CD14-positive monocyte (primary cell): ENCODE results near the gene ZNF668. TPM values are rescaled to one million over a fixed set of nuclear protein-coding genes. Genes with fewer than 3 reads are reported as not detected.

Source experiments
- DNase-seq, 3 donors: peaks; one replicate each; pipeline ENCODE4 v3.0.0-alpha.2; 2011 to 2022
- H2AFZ ChIP-seq: 2 replicates; pipeline ENCODE4 v1.6.0; 2012; ENCODE audit warnings: mild to moderate bottlenecking, low read depth, low read length, inconsistent platforms; ENCODE audit not compliant: insufficient read depth, poor library complexity, severe bottlenecking
- H3K27ac ChIP-seq, 2 donors: 1 replicate in 1 of 2; 2 replicates in 1 of 2; pipeline ENCODE4 v1.5.1; 2012 to 2013; ENCODE audit warnings: low read length in 2 of 2, control low read depth in 1 of 2, inconsistent platforms in 1 of 2, low read depth in 1 of 2, mild to moderate bottlenecking in 1 of 2
- H3K27me3 ChIP-seq, 2 donors: one replicate each; pipeline versions ENCODE4 v1.6.0 to v1.6.1; 2011 to 2013; ENCODE audit warnings: low read length in 2 of 2; ENCODE audit not compliant: control insufficient read depth in 2 of 2, insufficient read depth in 2 of 2
- H3K36me3 ChIP-seq, 2 donors: replicated peaks in 1 of 2; 1 replicate in 1 of 2; 2 replicates in 1 of 2; pipeline versions ENCODE4 v1.5.1 to v1.6.1; 2012 to 2013; ENCODE audit warnings: low read length in 2 of 2, control low read depth in 1 of 2, inconsistent platforms in 1 of 2, mild to moderate bottlenecking in 1 of 2; ENCODE audit not compliant: insufficient read depth in 2 of 2, control insufficient read depth in 1 of 2
- H3K4me1 ChIP-seq, 2 donors: 1 replicate in 1 of 2; 2 replicates in 1 of 2; pipeline versions ENCODE4 v1.5.1 to v1.6.1; 2012 to 2013; ENCODE audit warnings: low read length in 2 of 2, control low read depth in 1 of 2, inconsistent platforms in 1 of 2, mild to moderate bottlenecking in 1 of 2, moderate library complexity in 1 of 2; ENCODE audit not compliant: insufficient read depth in 2 of 2, control insufficient read depth in 1 of 2
- H3K4me2 ChIP-seq: replicated peaks from 2 replicates; pipeline ENCODE3; 2012; ENCODE audit warnings: low read length, moderate library complexity, mild to moderate bottlenecking; ENCODE audit not compliant: poor library complexity, severe bottlenecking; ENCODE audit errors: extremely low read depth
- H3K4me3 ChIP-seq, 3 experiments: fragments of 200-600 bp in 1 of 3; sonication (generic) in 1 of 3; replicated peaks in 1 of 3; 1 replicate in 2 of 3; 2 replicates in 1 of 3; pipeline ENCODE4 v1.5.1; 2011 to 2013; ENCODE audit warnings: low read length in 3 of 3, mild to moderate bottlenecking in 3 of 3, control low read depth in 2 of 3, low read depth in 2 of 3, inconsistent platforms in 1 of 3, moderate library complexity in 1 of 3
- H3K79me2 ChIP-seq: 2 replicates; pipeline ENCODE4 v1.6.0; 2012; ENCODE audit warnings: mild to moderate bottlenecking, control low read depth, inconsistent platforms, low read length, moderate library complexity; ENCODE audit not compliant: insufficient read depth
- H3K9ac ChIP-seq: 2 replicates; pipeline ENCODE4 v1.6.0; 2017; ENCODE audit warnings: low read length, mild to moderate bottlenecking; ENCODE audit not compliant: insufficient read depth, poor library complexity, severe bottlenecking
- H3K9me3 ChIP-seq, 2 donors: replicated peaks in 1 of 2; 1 replicate in 1 of 2; 2 replicates in 1 of 2; pipeline versions ENCODE4 v1.5.1 to v1.6.1; 2012 to 2013; ENCODE audit warnings: low read length in 2 of 2, control low read depth in 1 of 2; ENCODE audit not compliant: control insufficient read depth in 1 of 2, insufficient read depth in 1 of 2
- H4K20me1 ChIP-seq: 2 replicates; pipeline ENCODE4 v1.6.0; 2012; ENCODE audit warnings: mild to moderate bottlenecking, low read length, control low read depth, moderate library complexity; ENCODE audit not compliant: insufficient read depth
- H3K27ac Mint-ChIP-seq, 7 donors: one replicate each; pipeline ENCODE4 v1.8.0; 2020; ENCODE audit warnings: mild to moderate bottlenecking in 7 of 7, mixed read lengths in 7 of 7, moderate library complexity in 6 of 7, inconsistent platforms in 2 of 7
- H3K27me3 Mint-ChIP-seq, 3 donors: one replicate each; pipeline ENCODE4 v1.8.0; 2021 to 2022; ENCODE audit warnings: low read depth in 3 of 3, mild to moderate bottlenecking in 3 of 3, mixed read lengths in 3 of 3, moderate library complexity in 3 of 3, inconsistent platforms in 1 of 3
- H3K36me3 Mint-ChIP-seq, 2 donors: one replicate each; pipeline ENCODE4 v1.8.0; 2020; ENCODE audit warnings: mixed read lengths in 2 of 2, inconsistent platforms in 1 of 2, mild to moderate bottlenecking in 1 of 2
- H3K4me1 Mint-ChIP-seq: one replicate; pipeline ENCODE4 v1.8.0; 2020; ENCODE audit warnings: mild to moderate bottlenecking, mixed read lengths
- H3K4me3 Mint-ChIP-seq, 2 donors: one replicate each; pipeline ENCODE4 v1.8.0; 2020; ENCODE audit warnings: mild to moderate bottlenecking in 2 of 2, mixed read lengths in 2 of 2, moderate library complexity in 1 of 2
- H3K9me3 Mint-ChIP-seq, 7 donors: one replicate each; pipeline ENCODE4 v1.8.0; 2020 to 2022; ENCODE audit warnings: mixed read lengths in 7 of 7, mild to moderate bottlenecking in 6 of 7, moderate library complexity in 6 of 7, inconsistent platforms in 2 of 7
- WGBS: methylation state at CpG from one replicate; pipeline ENCODE4 v1.1.5; 2013; ENCODE audit warnings: missing lambda C conversion rate; ENCODE audit not compliant: insufficient coverage; 5-methylcytosine and 5-hydroxymethylcytosine counted together
- intact Hi-C, 2 donors: fragments of 100-400 bp; cut with micrococcal nuclease; formaldehyde crosslinking; loops; one replicate each; pipeline versions ENCODE4 v1.15.0 to v1.15.1; 2023
- polyA plus RNA-seq, 3 donors: library from polyadenylated mRNA; depleted of rRNA in 1 of 3; unstranded in 2 of 3; stranded (reverse) in 1 of 3; fragments of 300-500 nt in 2 of 3; fragments of >200 nt in 1 of 3; fragmentation: Illumina TruSeq in 2 of 3; gene quantifications; 1 replicate in 2 of 3; 2 replicates in 1 of 3; pipeline ENCODE4 v1.2.3, GENCODE V29; 2012 to 2021
- TF ChIP-seq, protein P1 (sequence below): fragments of 200-600 bp; IDR thresholded peaks from one replicate; pipeline ENCODE4 v1.8.0; 2022; ENCODE audit warnings: antibody characterized with exemption, mild to moderate bottlenecking

Gene ZNF668
- polyA plus RNA-seq, 3 donors, result 3.8 to 4.8 (median 4.5) TPM

DNA sequence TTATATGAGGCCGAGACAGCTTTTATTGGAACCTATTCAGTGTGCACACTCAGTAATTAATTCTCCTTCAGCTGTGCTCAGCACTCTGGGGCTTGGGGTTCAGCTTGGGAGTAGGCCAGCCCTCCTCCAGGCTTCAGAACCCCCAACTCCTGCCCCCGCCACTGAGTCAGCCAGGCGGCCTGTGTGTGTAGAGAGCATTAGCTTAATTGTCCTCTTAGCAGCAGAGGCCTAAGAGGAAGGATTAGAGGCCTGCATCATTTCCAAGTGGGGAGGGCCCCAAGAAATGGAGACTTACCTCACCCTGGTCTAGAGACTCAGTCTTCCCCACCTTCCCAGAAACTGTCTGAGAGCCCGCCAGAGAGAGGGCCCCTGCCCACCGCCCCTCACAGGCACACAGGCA, 13.9 kb upstream of the ZNF668 start:
- no peak overlapping the region for H3K4me2 ChIP-seq
- Mint-ChIP-seq H3K27me3 (peaks cover 0 to 3% (median 0%) of the 10 kb centered on the region in 3 donors), H3K9me3 (no peaks in the 10 kb centered on the region), H3K27ac (no peak overlapping the region), H3K4me1 (peaks cover 2% of the 10 kb centered on the region), H3K36me3 (peaks cover 39 to 60% of the 10 kb centered on the region in 2 donors), H3K4me3 (no peak overlapping the region)
- no peak overlapping the region for H2AFZ ChIP-seq
- intact Hi-C loops, result no loop called here
- TF ChIP-seq, protein P1, sequence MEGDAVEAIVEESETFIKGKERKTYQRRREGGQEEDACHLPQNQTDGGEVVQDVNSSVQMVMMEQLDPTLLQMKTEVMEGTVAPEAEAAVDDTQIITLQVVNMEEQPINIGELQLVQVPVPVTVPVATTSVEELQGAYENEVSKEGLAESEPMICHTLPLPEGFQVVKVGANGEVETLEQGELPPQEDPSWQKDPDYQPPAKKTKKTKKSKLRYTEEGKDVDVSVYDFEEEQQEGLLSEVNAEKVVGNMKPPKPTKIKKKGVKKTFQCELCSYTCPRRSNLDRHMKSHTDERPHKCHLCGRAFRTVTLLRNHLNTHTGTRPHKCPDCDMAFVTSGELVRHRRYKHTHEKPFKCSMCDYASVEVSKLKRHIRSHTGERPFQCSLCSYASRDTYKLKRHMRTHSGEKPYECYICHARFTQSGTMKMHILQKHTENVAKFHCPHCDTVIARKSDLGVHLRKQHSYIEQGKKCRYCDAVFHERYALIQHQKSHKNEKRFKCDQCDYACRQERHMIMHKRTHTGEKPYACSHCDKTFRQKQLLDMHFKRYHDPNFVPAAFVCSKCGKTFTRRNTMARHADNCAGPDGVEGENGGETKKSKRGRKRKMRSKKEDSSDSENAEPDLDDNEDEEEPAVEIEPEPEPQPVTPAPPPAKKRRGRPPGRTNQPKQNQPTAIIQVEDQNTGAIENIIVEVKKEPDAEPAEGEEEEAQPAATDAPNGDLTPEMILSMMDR, result no peak
- no peaks in the 10 kb centered on the region for H3K9me3 ChIP-seq
- H3K36me3 ChIP-seq, result peaks cover 31 to 72% of the 10 kb centered on the region in 2 donors
- H3K27me3 ChIP-seq, result no peaks in the 10 kb centered on the region
- no peaks in the 10 kb centered on the region for H3K4me1 ChIP-seq
- no peak for DNase-seq
- H3K79me2 ChIP-seq, result peaks cover 14% of the 10 kb centered on the region
- H3K27ac ChIP-seq, result no peak overlapping the region
- WGBS, result 100% methylated on average over 1 of the region's 5 CpGs
- no peak overlapping the region for H3K4me3 ChIP-seq
- H4K20me1 ChIP-seq, result peaks cover 21% of the 10 kb centered on the region
- H3K9ac ChIP-seq, result no peak overlapping the region

- no peak overlapping the region for H3K9ac ChIP-seq
- H3K9me3 Mint-ChIP-seq, result no peaks in the 10 kb centered on the region
- intact Hi-C loops, result no loop called here
- H2AFZ ChIP-seq, result no peak overlapping the region
- peaks cover 0 to 3% (median 0%) of the 10 kb centered on the region in 3 donors for H3K27me3 Mint-ChIP-seq
- no peaks in the 10 kb centered on the region for H3K4me1 ChIP-seq
- H3K36me3 Mint-ChIP-seq, result peaks cover 38 to 59% of the 10 kb centered on the region in 2 donors
- peaks cover 10% of the 10 kb centered on the region for H3K79me2 ChIP-seq
- H3K4me3 Mint-ChIP-seq, result no peak overlapping the region
- H3K4me2 ChIP-seq, result no peak overlapping the region
- peaks cover 26% of the 10 kb centered on the region for H4K20me1 ChIP-seq
- H3K36me3 ChIP-seq, result peaks cover 33 to 77% of the 10 kb centered on the region in 2 donors
- H3K27ac Mint-ChIP-seq, result no peak overlapping the region
- 95% methylated on average over 3 of the region's 8 CpGs for WGBS
- TF ChIP-seq, protein P1, result no peak
- H3K27ac ChIP-seq, result no peak overlapping the region
- H3K27me3 ChIP-seq, result no peaks in the 10 kb centered on the region
- H3K4me1 Mint-ChIP-seq, result peaks cover 4% of the 10 kb centered on the region
- no peaks in the 10 kb centered on the region for H3K9me3 ChIP-seq
- H3K4me3 ChIP-seq, result no peak overlapping the region
- no peak for DNase-seq
Measured at GRCh38 chr16:31087481-31087880, 13.4 kb upstream of the ZNF668 start.
